GM12864 (cell line): Measurements from ENCODE around the gene HIF1AN.

Source experiments
- DNase-seq: peaks from one replicate; pipeline ENCODE4 v3.0.0-alpha.2; 2011; ENCODE audit warnings: low read depth
- H3K4me3 ChIP-seq: 2 replicates; pipeline ENCODE4 v1.5.1; 2011; ENCODE audit warnings: mild to moderate bottlenecking, low read depth, low read length, control low read depth
- CTCF ChIP-seq: IDR thresholded peaks from 2 replicates; pipeline ENCODE4 v1.5.1; 2011; ENCODE audit warnings: low read depth, mild to moderate bottlenecking, moderate library complexity, low read length, control low read depth, inconsistent platforms; ENCODE audit errors: missing control alignments

The HIF1AN gene

GRCh38 chr10:100520811-100521210, 14.9 kb upstream of the HIF1AN start:
- DNase-seq = no peak
- no peak overlapping the region for H3K4me3 ChIP-seq
- no peak for TF ChIP-seq CTCF

GRCh38 chr10:100522107-100522801, 13.5 kb upstream of the HIF1AN start:
- no peak overlapping the region for H3K4me3 ChIP-seq
- no peak for TF ChIP-seq CTCF
- no peak for DNase-seq

- no peak for TF ChIP-seq CTCF
- DNase-seq = no peak
Measured at GRCh38 chr10:100522945-100523344, 12.8 kb upstream of the HIF1AN start.

GRCh38 chr10:100524206-100524605, 11.5 kb upstream of the HIF1AN start:
- H3K4me3 ChIP-seq = no peak overlapping the region
- no peak for TF ChIP-seq CTCF
- no peak for DNase-seq

More at GRCh38 chr10:100522945-100523344, 12.8 kb upstream of the HIF1AN start:
- H3K4me3 ChIP-seq = no peak overlapping the region

- DNase-seq = no peak
- H3K4me3 ChIP-seq = no peak overlapping the region
- no peak for TF ChIP-seq CTCF
Measured at GRCh38 chr10:100524638-100525037, 11.1 kb upstream of the HIF1AN start.

- DNase-seq = no peak
- peak overlapping the region; percentile 86 for H3K4me3 ChIP-seq
- no peak for TF ChIP-seq CTCF
Measured at GRCh38 chr10:100528123-100528886, 7.4 kb upstream of the HIF1AN start.
